NOMO-1 treated with DMSO at 0.1 percent for 48 hours (cell line): Measurements from ENCODE around the gene ELP2.
"Not testable (repeated sequence)": the region's sequence is repeated elsewhere in the genome, so short reads cannot be mapped to it uniquely, and the experiment has no call there.

ENCODE experiments used
- DNase-seq: peaks from one replicate; lab custom pipeline; 2025; ENCODE audit not compliant: unreplicated experiment; lab: John Stamatoyannopoulos, UW

Gene ELP2

DNA sequence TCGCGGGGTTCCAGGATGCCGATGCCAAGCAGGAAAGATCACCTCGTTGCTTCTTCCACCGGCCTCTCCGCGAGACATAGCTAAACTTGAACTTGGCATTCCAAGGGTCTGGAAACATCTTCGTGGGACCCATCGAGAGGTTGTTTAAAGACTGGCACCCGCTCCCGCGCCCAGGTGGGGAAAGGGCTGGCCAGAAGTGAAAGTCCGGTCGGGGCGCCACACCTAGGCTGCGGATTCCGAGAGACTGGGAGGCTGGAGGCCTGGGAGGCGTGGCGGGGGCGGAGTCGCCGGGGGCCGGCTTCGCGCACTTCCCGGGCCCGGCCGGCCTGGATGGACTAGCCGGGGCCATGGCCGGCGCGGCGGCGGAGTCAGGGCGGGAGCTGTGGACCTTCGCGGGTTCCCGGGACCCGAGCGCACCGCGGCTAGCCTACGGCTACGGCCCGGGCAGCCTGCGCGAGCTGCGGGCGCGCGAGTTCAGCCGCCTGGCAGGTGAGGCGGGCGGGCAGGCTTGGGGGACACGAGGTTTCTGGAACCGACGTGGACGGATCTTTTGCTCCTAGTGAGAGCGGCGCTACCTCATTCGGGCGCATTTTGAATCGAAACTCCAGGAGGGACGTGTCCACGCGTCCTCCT, 57.6 kb downstream of the ELP2 start, which contains the start of gene MOCOS:
Gene MOCOS (plus strand): TSS at position 305 of the 633 bp plus-strand sequence. CDS start 43 bp downstream, at position 348.
- DNase-seq: peak; percentile 32

DNA sequence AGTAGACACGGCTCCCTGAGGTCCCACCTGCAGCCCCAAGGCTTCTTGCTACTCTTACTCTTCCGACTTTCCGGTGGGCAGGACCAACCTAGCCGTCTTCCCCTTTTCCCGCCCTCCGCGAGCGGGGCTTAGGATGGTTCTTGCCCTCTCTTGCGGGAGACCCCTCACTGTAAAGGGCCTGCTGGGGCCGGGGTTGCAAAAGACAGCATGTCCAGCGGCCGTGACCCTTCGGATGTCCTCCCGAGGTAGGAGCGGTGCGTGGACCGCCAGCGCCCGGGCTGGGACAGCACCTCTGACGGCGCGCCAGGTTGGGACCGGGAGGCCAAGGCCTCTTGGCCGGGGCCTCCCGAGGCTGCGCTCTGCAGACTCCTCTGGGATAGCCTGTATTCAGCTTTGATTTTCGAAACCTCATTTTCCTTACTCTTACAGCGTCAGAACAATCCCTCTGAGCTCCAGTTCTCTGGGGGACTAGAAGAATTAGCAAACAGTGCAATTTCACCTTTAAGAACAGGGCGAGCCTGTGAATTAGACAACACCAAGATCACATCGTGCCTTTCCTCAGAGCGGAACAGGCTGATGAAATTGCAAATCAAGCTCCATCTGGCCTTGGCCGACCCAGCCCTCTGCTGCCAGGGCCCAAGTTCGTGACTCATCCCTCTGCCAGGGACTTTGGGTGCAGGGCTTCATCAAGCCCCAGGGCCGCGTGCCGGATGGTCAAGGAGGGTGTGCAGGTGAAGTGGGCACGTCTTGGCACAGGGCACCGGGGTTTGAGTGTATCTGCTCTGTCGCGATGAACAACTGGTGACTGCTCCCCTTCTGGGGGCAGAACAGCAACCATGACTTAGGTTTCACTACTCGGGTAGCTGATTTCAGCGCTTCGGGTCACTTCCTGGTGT, 58.4 kb downstream of the ELP2 start:
- DNase-seq: no peak

DNA sequence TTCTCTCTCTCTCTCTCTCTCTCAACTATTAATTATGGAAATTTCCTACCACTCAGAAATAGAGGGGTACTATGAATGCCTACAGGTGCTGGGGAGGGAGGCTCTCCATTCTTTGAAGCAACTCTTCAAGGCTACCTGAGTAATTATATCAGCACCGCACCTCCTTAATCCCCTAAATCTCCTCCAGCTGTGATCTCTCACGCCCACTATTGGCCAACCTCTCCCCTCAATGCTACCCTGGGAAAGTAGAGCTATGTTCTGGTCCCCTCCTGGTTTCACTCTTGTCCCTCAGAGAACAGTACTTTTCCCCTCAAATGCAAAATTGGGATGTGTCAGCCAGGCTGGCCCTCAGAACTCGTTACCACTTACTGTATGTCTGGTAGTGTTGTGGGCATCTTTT, 59.2 kb downstream of the ELP2 start:
- DNase-seq: no peak

DNA sequence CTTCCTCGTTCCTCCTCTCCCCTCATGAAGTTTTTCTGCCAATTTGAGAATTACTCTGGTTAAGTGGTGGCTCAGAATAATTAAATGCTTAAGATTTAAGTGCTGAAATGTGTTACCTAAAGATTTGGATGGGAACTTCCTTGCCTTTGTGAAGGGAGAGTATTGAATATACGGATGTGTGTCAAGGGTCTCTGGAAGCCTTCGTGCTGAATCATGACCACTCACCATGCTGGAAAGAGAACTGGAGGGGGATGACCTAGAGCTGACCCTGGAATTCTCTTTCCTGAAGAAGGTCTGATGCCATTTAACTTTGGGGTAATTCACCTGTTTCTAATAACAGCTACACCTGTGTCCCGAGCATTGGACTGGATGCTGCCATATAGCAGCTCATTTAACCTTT, 59.8 kb downstream of the ELP2 start:
- no peak for DNase-seq

- no peak for DNase-seq
Measured at GRCh38 chr18:36191286-36191685, 61.6 kb downstream of the ELP2 start.

DNA sequence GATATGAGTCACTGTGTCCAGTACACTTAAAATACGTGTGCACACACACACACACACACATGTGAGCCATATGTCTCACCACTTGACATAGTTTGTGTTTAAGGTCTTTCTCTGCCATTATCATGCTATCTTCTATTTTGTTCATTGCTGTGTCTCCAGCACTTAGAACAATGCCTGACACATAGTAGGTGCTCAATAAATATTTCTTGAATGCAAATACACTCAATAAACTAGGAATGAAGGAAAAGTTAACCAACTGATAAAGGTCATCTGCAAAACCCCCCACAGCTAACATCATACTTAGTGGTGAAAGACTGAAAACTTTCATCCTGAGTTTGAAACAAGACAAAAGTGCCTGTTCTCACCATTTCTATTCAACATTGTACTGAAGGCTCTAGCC, 62.0 kb downstream of the ELP2 start:
- no peak for DNase-seq

GRCh38 chr18:36194600-36195315, 65.1 kb downstream of the ELP2 start:
- no peak for DNase-seq

DNA sequence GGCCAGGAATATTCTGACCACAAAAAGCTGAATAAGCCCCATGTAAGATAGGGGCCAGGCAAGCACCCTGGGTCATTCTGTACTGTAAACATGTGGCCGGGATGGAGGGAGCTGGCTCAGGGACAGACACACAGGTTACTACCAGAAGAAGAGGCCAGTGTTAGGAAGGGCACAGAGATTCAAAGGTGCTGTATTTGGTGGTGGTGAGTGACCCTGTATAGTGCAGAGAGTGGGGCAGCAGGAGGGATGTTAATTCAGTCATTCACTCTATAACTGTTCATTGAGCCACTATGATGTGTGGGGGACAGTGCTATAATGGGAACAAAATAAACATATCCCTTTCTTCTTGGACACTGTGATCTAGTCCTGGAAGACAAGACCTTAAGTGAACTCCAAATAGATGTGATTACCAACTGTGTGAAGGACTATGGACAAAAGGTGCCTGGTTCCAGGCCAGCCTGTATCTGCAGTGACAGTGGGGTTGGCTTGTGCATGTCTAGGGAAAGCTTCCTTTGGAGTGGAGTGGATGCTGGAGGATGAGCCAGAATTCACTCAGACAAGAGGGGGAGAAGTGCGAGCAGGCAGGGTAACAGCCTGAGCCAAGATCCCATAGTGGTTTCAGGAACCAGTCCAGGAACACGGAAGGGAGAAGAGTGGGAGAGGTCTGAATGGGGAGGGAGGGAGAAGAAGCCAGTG, 65.9 kb downstream of the ELP2 start:
- no peak for DNase-seq

- DNase-seq: no peak
Measured at GRCh38 chr18:36196238-36196995, 66.7 kb downstream of the ELP2 start.

GRCh38 chr18:36197511-36198166, 67.9 kb downstream of the ELP2 start:
- DNase-seq: no peak

GRCh38 chr18:36199691-36200295, 70.1 kb downstream of the ELP2 start:
- no peak for DNase-seq

DNA sequence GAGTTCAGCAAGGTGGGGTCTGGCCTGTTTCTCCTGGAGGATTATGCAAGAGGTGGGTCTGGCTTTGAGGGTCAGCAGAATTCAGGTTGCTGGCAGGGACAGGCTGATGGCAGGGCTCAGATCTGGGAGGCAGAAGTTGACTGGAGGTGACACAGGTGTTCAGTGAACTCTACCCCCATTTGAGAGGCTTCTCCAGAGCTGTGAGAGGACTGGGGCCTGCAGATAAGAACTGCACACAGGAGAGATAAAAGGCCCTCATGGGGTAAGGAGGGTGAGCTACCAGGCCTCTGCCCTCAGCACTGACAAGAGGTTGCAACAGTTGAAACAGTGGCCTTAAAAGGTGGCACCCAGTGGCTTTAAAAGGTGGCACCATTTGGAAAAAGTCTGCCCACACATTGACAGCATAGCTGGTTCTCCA, 70.7 kb downstream of the ELP2 start:
- DNase-seq: no peak

- DNase-seq: no peak
Measured at GRCh38 chr18:36201765-36202164, 72.1 kb downstream of the ELP2 start.

DNA sequence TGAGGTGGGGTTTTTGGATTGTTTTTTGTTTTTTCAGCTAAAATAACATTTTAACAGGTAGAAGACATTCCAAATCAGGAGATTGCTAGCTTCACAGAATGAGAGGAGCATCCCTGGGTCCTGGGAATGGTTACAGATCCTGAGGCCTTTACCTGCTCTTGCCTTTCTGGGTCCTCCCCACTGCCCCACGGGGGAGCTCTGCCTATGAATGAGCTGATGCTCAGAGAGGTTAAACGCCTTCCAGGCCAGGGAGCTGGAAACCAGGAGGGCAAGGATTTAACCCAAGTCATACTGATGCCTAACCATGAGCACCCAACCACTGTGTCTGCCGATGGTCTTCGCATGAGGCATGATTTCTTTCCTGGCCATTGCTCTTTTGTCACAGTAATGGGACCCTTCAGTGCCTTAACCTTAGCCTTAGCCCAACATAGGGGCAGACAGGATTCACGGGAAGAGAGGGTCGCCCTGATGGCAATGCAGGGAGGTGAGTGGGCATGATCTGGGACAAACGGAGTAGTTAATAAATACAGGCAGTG, 73.7 kb downstream of the ELP2 start:
- no peak for DNase-seq

DNA sequence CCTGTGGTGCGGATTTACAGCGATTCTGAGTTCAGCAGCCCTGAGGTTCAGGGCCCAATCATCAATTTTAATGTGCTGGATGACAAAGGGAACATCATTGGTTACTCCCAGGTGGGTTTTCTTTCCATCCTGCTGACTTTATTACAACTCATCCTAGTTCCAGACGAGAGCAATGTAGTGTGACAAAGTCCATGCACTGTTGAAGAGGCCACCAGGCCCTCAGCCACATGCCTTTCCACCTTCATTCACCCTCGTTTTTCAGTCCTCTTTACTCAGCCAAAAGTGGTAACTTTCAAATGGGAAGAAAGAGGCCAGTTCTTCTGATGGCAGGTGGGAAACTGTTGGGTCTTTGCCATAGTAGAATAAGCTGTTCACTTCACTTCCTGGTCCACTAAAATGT, 75.5 kb downstream of the ELP2 start:
- no peak for DNase-seq

GRCh38 chr18:36207303-36207702, 77.6 kb downstream of the ELP2 start:
- DNase-seq: no peak

GRCh38 chr18:36207969-36208368, 78.3 kb downstream of the ELP2 start:
- not testable (repeated sequence) for DNase-seq

DNA sequence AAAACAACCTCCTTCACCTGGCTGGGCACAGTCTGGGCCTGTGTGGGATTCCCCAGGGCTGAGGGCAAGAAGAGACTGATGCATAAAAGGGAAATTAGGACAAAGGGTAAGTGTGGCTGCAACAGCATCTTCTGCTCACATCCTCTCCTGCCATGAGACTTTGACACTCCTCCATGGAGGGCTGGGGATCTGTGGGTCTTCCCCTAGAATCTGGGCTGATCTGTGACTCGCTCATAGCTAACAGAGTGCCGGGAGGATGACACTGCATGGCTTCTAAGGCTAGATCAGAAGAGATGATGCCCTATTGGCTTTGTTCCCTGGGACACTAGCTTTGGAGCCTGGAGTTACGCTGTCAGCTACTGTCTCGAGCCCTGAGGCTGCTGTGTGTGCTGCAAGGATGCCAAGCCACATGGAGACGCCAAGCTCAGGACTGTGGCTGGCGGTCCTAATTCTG, 81.9 kb downstream of the ELP2 start:
- no peak for DNase-seq
